ENCODE data around the gene HSD3B7. TPM values are rescaled to one million over a fixed set of nuclear protein-coding genes. Genes with fewer than 3 reads are reported as not detected.

Gene HSD3B7
- total and polyA plus RNA-seq, 2 of the 4 experiments (the other 2 are of a cell fraction), result 8.5 to 11.3 TPM

DNA sequence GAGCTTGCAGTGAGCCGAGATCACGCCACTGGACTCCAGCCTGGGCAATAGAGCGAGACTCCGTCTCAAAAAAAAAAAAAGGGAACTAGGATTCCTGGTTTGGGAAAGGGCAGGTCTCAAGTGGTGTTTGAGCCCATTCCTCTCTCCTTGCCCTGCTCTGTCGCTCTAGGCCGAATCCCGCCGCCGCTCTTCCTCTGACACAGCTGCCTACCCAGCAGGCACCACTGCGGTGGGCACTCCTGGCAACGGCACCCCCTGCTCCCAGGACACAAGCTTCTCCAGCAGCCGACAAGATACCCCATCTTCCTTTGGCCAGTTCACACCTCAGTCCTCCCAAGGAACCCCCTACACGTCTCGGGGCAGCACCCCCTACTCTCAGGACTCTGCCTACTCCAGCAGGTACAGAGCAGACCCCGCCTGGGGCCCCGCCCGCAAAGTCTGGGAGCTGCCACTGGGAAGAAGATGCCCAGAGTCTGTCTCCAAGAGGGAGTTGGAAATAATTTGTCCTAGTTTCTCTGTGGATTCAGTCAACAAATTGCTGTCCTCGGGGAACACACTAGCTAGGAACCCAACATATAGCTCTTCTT lies 21.0 kb upstream of the HSD3B7 start:
- no peak overlapping the region for H3K27ac ChIP-seq (ENCODE audit: insufficient read depth, low read length)
- DNase-seq, result no peak
- no peak overlapping the region for H2AK9ac ChIP-seq (replicated peaks; ENCODE audit: low read depth, low read length, poor library complexity)
- dilution Hi-C loops (cut with HindIII; ENCODE audit: low sequenced_read_pairs, unreplicated experiment) (no loop called here), in situ Hi-C loops (cut with MboI; ENCODE audit: low sequenced_read_pairs) (no loop called here), intact Hi-C loops (cut with micrococcal nuclease) (no loop called here)
- no peak overlapping the region for H3K23ac ChIP-seq (ENCODE audit: low read depth, low read length)
- H3K9me1 ChIP-seq (ENCODE audit: insufficient read depth, low read length), result no peaks in the 10 kb centered on the region
- H2BK120ac ChIP-seq (ENCODE audit: low read depth, low read length), result no peak overlapping the region
- no peak for ATAC-seq (ENCODE audit: low read depth)
- TF ChIP-seq MAZ (IDR thresholded peaks at IDR 0.05; ENCODE audit: borderline replicate concordance, low read depth, low read length), result no peak
- no peak for TF ChIP-seq POLR2A (IDR thresholded peaks at IDR 0.05; ENCODE audit: low read depth, low read length)
- TF ChIP-seq CHD1 (IDR thresholded peaks at IDR 0.05; ENCODE audit: low read depth, low read length), result no peak
- no peak for TF ChIP-seq FOS (IDR thresholded peaks at IDR 0.05; ENCODE audit: low read depth, low read length)
- TF ChIP-seq RFX5 (IDR thresholded peaks at IDR 0.05; ENCODE audit: low read depth, low read length), result no peak
- TF ChIP-seq NFE2L2 (IDR thresholded peaks at IDR 0.05; ENCODE audit: low read depth, low read length), result no peak
- no peak for TF ChIP-seq MXI1 (IDR thresholded peaks at IDR 0.05; ENCODE audit: borderline replicate concordance, low read depth, low read length)
- TF ChIP-seq MAFK (IDR thresholded peaks at IDR 0.05; ENCODE audit: low read depth, low read length), result no peak
- TF ChIP-seq, protein P1, sequence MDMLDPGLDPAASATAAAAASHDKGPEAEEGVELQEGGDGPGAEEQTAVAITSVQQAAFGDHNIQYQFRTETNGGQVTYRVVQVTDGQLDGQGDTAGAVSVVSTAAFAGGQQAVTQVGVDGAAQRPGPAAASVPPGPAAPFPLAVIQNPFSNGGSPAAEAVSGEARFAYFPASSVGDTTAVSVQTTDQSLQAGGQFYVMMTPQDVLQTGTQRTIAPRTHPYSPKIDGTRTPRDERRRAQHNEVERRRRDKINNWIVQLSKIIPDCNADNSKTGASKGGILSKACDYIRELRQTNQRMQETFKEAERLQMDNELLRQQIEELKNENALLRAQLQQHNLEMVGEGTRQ (IDR thresholded peaks at IDR 0.05; ENCODE audit: low read depth, low read length), result no peak
- TF ChIP-seq BHLHE40 (IDR thresholded peaks at IDR 0.05; ENCODE audit: low read depth, low read length), result no peak
- TF ChIP-seq, protein P2, sequence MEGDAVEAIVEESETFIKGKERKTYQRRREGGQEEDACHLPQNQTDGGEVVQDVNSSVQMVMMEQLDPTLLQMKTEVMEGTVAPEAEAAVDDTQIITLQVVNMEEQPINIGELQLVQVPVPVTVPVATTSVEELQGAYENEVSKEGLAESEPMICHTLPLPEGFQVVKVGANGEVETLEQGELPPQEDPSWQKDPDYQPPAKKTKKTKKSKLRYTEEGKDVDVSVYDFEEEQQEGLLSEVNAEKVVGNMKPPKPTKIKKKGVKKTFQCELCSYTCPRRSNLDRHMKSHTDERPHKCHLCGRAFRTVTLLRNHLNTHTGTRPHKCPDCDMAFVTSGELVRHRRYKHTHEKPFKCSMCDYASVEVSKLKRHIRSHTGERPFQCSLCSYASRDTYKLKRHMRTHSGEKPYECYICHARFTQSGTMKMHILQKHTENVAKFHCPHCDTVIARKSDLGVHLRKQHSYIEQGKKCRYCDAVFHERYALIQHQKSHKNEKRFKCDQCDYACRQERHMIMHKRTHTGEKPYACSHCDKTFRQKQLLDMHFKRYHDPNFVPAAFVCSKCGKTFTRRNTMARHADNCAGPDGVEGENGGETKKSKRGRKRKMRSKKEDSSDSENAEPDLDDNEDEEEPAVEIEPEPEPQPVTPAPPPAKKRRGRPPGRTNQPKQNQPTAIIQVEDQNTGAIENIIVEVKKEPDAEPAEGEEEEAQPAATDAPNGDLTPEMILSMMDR (conservative IDR thresholded peaks at IDR 0.05; ENCODE audit: low read depth, low read length), result no peak
- no peak for TF ChIP-seq RAD21 (IDR thresholded peaks at IDR 0.05; ENCODE audit: low read length)
- TF ChIP-seq CEBPB (IDR thresholded peaks at IDR 0.05; ENCODE audit: low read depth, low read length), result no peak
- ChIA-PET POLR2A (ENCODE audit: unreplicated experiment) (no interaction called here), CTCF (interaction anchor here (0.6 kb wide), 1 partner anchor 905 kb away, joined by 3 read pairs; no protein-coding TSS in a partner anchor)
- no TSS peak for BruUV-seq (replicated peaks)
- H2BK20ac ChIP-seq (ENCODE audit: low read depth, low read length), result no peak overlapping the region
- H3K79me1 ChIP-seq (ENCODE audit: low read depth in 1 of 2, low read length in 2 of 2), result peaks cover 20 to 32% of the 10 kb centered on the region in 2 experiments
- no peak overlapping the region for H3K9ac ChIP-seq (ENCODE audit: low read depth, low read length)
- no peak overlapping the region for H2BK15ac ChIP-seq (ENCODE audit: low read depth, low read length)
- no peaks in the 10 kb centered on the region for H3K9me3 ChIP-seq (ENCODE audit: control insufficient read depth, insufficient read depth, low read length)
- H4K5ac ChIP-seq (ENCODE audit: low read depth, low read length), result no peak overlapping the region
- H2BK5ac ChIP-seq (ENCODE audit: low read depth, low read length, poor library complexity, severe bottlenecking), result no peak overlapping the region
- H3K4me3 ChIP-seq (ENCODE audit: insufficient read depth, low read depth, low read length), result no peak overlapping the region
- no peak overlapping the region for H2AK5ac ChIP-seq (ENCODE audit: low read depth, low read length)
- H3K14ac ChIP-seq (replicated peaks; ENCODE audit: low read depth, low read length), result no peak overlapping the region
- no peak overlapping the region for H4K8ac ChIP-seq (ENCODE audit: low read depth in 2 of 2, low read length in 2 of 2)
- H3K18ac ChIP-seq (ENCODE audit: low read depth, low read length), result no peak overlapping the region
- H3K4me1 ChIP-seq (ENCODE audit: control insufficient read depth, insufficient read depth, low read length), result no peaks in the 10 kb centered on the region; the same call in 1 of the 2 replicates
- peaks cover 11% of the 10 kb centered on the region for H4K20me1 ChIP-seq (ENCODE audit: insufficient read depth, low read length)
- H2AFZ ChIP-seq (replicated peaks; ENCODE audit: low read length, poor library complexity), result no peak overlapping the region
- no peak overlapping the region for H4K91ac ChIP-seq (ENCODE audit: insufficient read depth, low read depth, low read length)
- H3K36me3 ChIP-seq (ENCODE audit: control insufficient read depth, insufficient read depth, low read length), result peaks cover 69% of the 10 kb centered on the region
- no CpG with 5 or more reads among the region's 18 CpGs for WGBS, 2 experiments (ENCODE audit: extremely low coverage in 2 of 2, insufficient read length in 1 of 2)
- H3K56ac ChIP-seq (ENCODE audit: extremely low read depth, insufficient read depth, low read length), result no peak overlapping the region
- H3K4me2 ChIP-seq (ENCODE audit: low read depth, low read length), result no peak overlapping the region
- no peaks in the 10 kb centered on the region for H3K27me3 ChIP-seq (ENCODE audit: control insufficient read depth, insufficient read depth, low read length)
- no peak overlapping the region for H3K4ac ChIP-seq (ENCODE audit: low read depth, low read length)
